ENCODE data around the gene SLC25A21. TPM values are rescaled to one million over a fixed set of nuclear protein-coding genes. Genes with fewer than 3 reads are reported as not detected.

The SLC25A21 gene
- total and polyA plus RNA-seq, 2 of the 13 experiments (the other 11 are each of a cell fraction or from before 2014, with no cell fraction given): 1.9 to 2.9 TPM

DNA sequence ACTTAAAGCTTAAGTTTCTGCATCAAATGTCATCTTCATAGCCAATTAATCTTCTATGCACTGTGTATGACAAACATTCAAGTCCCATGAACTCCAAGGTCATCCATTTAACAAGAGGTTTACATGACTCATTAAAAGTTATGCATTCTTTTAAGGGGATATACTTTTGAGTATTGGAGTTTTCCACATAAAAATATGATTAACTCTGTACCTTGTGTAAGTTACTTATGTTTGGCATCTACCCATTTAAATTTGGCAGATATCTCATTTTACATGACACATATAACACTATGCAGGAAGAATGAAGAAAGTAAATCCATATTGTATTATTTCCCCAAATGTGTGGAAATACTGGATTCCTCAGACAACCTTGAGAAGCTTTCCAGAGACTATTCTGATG is 270.5 kb downstream of the SLC25A21 start (continued):
- TF ChIP-seq, protein P1, sequence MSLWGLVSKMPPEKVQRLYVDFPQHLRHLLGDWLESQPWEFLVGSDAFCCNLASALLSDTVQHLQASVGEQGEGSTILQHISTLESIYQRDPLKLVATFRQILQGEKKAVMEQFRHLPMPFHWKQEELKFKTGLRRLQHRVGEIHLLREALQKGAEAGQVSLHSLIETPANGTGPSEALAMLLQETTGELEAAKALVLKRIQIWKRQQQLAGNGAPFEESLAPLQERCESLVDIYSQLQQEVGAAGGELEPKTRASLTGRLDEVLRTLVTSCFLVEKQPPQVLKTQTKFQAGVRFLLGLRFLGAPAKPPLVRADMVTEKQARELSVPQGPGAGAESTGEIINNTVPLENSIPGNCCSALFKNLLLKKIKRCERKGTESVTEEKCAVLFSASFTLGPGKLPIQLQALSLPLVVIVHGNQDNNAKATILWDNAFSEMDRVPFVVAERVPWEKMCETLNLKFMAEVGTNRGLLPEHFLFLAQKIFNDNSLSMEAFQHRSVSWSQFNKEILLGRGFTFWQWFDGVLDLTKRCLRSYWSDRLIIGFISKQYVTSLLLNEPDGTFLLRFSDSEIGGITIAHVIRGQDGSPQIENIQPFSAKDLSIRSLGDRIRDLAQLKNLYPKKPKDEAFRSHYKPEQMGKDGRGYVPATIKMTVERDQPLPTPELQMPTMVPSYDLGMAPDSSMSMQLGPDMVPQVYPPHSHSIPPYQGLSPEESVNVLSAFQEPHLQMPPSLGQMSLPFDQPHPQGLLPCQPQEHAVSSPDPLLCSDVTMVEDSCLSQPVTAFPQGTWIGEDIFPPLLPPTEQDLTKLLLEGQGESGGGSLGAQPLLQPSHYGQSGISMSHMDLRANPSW (CRISPR knock-in tag; IDR thresholded peaks at IDR 0.05; ENCODE audit: borderline replicate concordance): no peak
- TF ChIP-seq ZSCAN22 (CRISPR knock-in tag; IDR thresholded peaks at IDR 0.05) (no peak), TBX3 (IDR thresholded peaks at IDR 0.05; ENCODE audit: borderline replicate concordance) (no peak), KDM2A (CRISPR knock-in tag; IDR thresholded peaks at IDR 0.05; ENCODE audit: borderline replicate concordance, low read depth) (no peak)
- TF ChIP-seq, protein P2, sequence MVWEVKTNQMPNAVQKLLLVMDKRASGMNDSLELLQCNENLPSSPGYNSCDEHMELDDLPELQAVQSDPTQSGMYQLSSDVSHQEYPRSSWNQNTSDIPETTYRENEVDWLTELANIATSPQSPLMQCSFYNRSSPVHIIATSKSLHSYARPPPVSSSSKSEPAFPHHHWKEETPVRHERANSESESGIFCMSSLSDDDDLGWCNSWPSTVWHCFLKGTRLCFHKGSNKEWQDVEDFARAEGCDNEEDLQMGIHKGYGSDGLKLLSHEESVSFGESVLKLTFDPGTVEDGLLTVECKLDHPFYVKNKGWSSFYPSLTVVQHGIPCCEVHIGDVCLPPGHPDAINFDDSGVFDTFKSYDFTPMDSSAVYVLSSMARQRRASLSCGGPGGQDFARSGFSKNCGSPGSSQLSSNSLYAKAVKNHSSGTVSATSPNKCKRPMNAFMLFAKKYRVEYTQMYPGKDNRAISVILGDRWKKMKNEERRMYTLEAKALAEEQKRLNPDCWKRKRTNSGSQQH (CRISPR knock-in tag; IDR thresholded peaks at IDR 0.05; ENCODE audit: low read depth): no peak

DNA sequence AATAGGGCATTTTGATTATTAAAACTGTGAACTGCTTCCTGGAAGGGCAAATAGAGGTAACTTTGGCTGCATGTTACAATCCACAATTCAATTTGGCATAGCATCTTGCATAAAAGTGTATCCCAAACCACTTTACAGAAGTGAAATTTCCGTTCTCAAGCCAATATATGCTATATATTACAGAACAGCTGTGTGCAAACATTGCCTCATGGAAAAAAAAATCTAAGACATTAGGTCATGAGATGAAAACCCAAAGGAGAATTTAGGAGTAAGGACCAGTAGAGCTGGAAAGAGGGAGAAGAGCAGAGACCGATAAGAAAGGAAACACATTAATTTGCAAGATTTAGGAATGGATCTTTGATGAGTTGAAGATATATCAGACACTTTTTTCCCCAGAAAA is 271.6 kb downstream of the SLC25A21 start:
- H4K20me1 ChIP-seq (ENCODE audit: insufficient read depth, low read length): no peaks in the 10 kb centered on the region
- H3K36me3 ChIP-seq (replicated peaks in 1 of 2; ENCODE audit: control insufficient read depth in 1 of 2, insufficient read depth in 2 of 2, low read length in 2 of 2): no peaks in the 10 kb centered on the region
- POLR2A ChIA-PET: no interaction called here
- H3K27me3 ChIP-seq (ENCODE audit: control insufficient read depth in 1 of 2, insufficient read depth in 2 of 2, low read length in 2 of 2): no peaks in the 10 kb centered on the region
- no peaks in the 10 kb centered on the region for H3K79me2 ChIP-seq (ENCODE audit: insufficient read depth, low read length)
- CTCF ChIA-PET (ENCODE audit: low intra/inter-chr PET ratio, low total read pairs): no interaction called here
- no peak for DNase-seq (ENCODE audit: low spot score)
- H3K4me1 ChIP-seq (ENCODE audit: insufficient read depth, low read length): no peaks in the 10 kb centered on the region
- H3K9ac ChIP-seq (ENCODE audit: insufficient read depth, low read depth, low read length): no peak overlapping the region
- 2% methylated on average over 2 of the region's 2 CpGs for WGBS (ENCODE audit: low lambda C conversion rate)
- H3K9me3 ChIP-seq (ENCODE audit: low read length): peaks cover 7% of the 10 kb centered on the region
- BruUV-seq (replicated peaks): no TSS peak
- H3K4me2 ChIP-seq (ENCODE audit: low read depth, low read length): no peak overlapping the region
- ATAC-seq: no peak
- intact Hi-C loops (cut with micrococcal nuclease; ENCODE audit: unreplicated experiment): no loop called here
- no peak overlapping the region for H2AFZ ChIP-seq (ENCODE audit: low read length)
- H3K4me3 ChIP-seq (replicated peaks in 1 of 3; ENCODE audit: insufficient read depth in 1 of 3, low read depth in 2 of 3, low read length in 3 of 3): no peak overlapping the region
- in situ Hi-C loops (cut with HindIII; ENCODE audit: extremely low pct_ligation_motif_present, low pct_unique_long_range_greater_than_20kb): no loop called here
- H3K27ac ChIP-seq (ENCODE audit: extremely low read length, insufficient read depth, low read length): no peak overlapping the region
- no peak for FAIRE-seq
- TF ChIP-seq NR3C1 (CRISPR knock-in tag; IDR thresholded peaks at IDR 0.05) (no peak), TGIF2 (CRISPR knock-in tag; IDR thresholded peaks at IDR 0.05) (no peak), ZFP41 (CRISPR knock-in tag; IDR thresholded peaks at IDR 0.05; ENCODE audit: borderline replicate concordance) (no peak), GZF1 (CRISPR knock-in tag; IDR thresholded peaks at IDR 0.05) (no peak), ZMYM4 (CRISPR knock-in tag; IDR thresholded peaks at IDR 0.05) (no peak), ZNF674 (CRISPR knock-in tag; IDR thresholded peaks at IDR 0.05; ENCODE audit: low read depth) (no peak), ARHGAP35 (CRISPR knock-in tag; IDR thresholded peaks at IDR 0.05; ENCODE audit: borderline replicate concordance) (no peak), ZNF24 (IDR thresholded peaks at IDR 0.05) (no peak)
- TF ChIP-seq, protein P3, sequence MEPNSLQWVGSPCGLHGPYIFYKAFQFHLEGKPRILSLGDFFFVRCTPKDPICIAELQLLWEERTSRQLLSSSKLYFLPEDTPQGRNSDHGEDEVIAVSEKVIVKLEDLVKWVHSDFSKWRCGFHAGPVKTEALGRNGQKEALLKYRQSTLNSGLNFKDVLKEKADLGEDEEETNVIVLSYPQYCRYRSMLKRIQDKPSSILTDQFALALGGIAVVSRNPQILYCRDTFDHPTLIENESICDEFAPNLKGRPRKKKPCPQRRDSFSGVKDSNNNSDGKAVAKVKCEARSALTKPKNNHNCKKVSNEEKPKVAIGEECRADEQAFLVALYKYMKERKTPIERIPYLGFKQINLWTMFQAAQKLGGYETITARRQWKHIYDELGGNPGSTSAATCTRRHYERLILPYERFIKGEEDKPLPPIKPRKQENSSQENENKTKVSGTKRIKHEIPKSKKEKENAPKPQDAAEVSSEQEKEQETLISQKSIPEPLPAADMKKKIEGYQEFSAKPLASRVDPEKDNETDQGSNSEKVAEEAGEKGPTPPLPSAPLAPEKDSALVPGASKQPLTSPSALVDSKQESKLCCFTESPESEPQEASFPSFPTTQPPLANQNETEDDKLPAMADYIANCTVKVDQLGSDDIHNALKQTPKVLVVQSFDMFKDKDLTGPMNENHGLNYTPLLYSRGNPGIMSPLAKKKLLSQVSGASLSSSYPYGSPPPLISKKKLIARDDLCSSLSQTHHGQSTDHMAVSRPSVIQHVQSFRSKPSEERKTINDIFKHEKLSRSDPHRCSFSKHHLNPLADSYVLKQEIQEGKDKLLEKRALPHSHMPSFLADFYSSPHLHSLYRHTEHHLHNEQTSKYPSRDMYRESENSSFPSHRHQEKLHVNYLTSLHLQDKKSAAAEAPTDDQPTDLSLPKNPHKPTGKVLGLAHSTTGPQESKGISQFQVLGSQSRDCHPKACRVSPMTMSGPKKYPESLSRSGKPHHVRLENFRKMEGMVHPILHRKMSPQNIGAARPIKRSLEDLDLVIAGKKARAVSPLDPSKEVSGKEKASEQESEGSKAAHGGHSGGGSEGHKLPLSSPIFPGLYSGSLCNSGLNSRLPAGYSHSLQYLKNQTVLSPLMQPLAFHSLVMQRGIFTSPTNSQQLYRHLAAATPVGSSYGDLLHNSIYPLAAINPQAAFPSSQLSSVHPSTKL (CRISPR knock-in tag; IDR thresholded peaks at IDR 0.05): no peak
